CD4-positive, alpha-beta T cell treated with Interleukin-17A for 4 hours (primary cell): ENCODE results near the gene CAMKK2.
A peak's percentile ranks its signal among the peaks of the same experiment; 100 is the strongest.
"Not testable (repeated sequence)": the region's sequence is repeated elsewhere in the genome, so short reads cannot be mapped to it uniquely, and the experiment has no call there.

Source experiments
- DNase-seq: peaks from one replicate; pipeline ENCODE4 v3.0.0-alpha.2; 2020; ENCODE audit warnings: mixed read lengths

Gene CAMKK2

GRCh38 chr12:121219353-121219986 lies 77.0 kb downstream of the CAMKK2 start:
- DNase-seq: no peak

GRCh38 chr12:121218588-121219352 lies 77.7 kb downstream of the CAMKK2 start:
- DNase-seq: no peak

GRCh38 chr12:121217761-121218160 lies 78.7 kb downstream of the CAMKK2 start:
- DNase-seq: no peak

- DNase-seq: no peak
These were observed 79.4 kb downstream of the CAMKK2 start for GRCh38 chr12:121217063-121217462.

GRCh38 chr12:121216102-121216501 lies 80.4 kb downstream of the CAMKK2 start:
- no peak for DNase-seq

- no peak for DNase-seq
These were observed 81.4 kb downstream of the CAMKK2 start for GRCh38 chr12:121214855-121215745.

GRCh38 chr12:121214166-121214777 lies 82.2 kb downstream of the CAMKK2 start:
- no peak for DNase-seq

GRCh38 chr12:121212875-121213274 lies 83.6 kb downstream of the CAMKK2 start:
- no peak for DNase-seq

GRCh38 chr12:121209624-121210572 lies 86.6 kb downstream of the CAMKK2 start, which contains the start of gene P2RX4:
P2RX4 (plus strand) TSS chr12:121210129; CDS start chr12:121210165, 36 bp downstream.
- DNase-seq: peak; percentile 90

GRCh38 chr12:121209221-121209620 lies 87.3 kb downstream of the CAMKK2 start:
- no peak for DNase-seq

GRCh38 chr12:121208571-121208970 lies 87.9 kb downstream of the CAMKK2 start:
- not testable (repeated sequence) for DNase-seq

GRCh38 chr12:121205491-121205890 lies 91.0 kb downstream of the CAMKK2 start:
- no peak for DNase-seq

GRCh38 chr12:121203482-121203881 lies 93.0 kb downstream of the CAMKK2 start:
- no peak for DNase-seq

GRCh38 chr12:121202407-121203355 lies 93.8 kb downstream of the CAMKK2 start:
- no peak for DNase-seq

- not testable (repeated sequence) for DNase-seq
These were observed 95.4 kb downstream of the CAMKK2 start for GRCh38 chr12:121201140-121201539.

- DNase-seq: no peak
These were observed 97.6 kb downstream of the CAMKK2 start for GRCh38 chr12:121198949-121199348.

GRCh38 chr12:121196902-121197301 lies 99.6 kb downstream of the CAMKK2 start:
- peak; percentile 21 for DNase-seq

GRCh38 chr12:121191151-121191550 lies 105.4 kb downstream of the CAMKK2 start:
- DNase-seq: no peak

GRCh38 chr12:121190523-121191031 lies 105.9 kb downstream of the CAMKK2 start:
- DNase-seq: no peak

GRCh38 chr12:121189619-121190155 lies 106.8 kb downstream of the CAMKK2 start:
- DNase-seq: no peak
